Kidney epithelial cell (primary cell): ENCODE results near the gene PLXNA4. TPM values are rescaled to one million over a fixed set of nuclear protein-coding genes. Genes with fewer than 3 reads are reported as not detected.

Experiments
- DNase-seq: peaks from one replicate; pipeline ENCODE4 v3.0.0-alpha.2; 2010; ENCODE audit warnings: low read depth
- H3K27me3 ChIP-seq: 2 replicates; pipeline ENCODE4 v1.6.0; 2011; ENCODE audit warnings: low read length; ENCODE audit not compliant: control insufficient read depth, insufficient read depth
- H3K36me3 ChIP-seq: 2 replicates; pipeline ENCODE4 v1.5.1; 2011; ENCODE audit warnings: low read length; ENCODE audit not compliant: control insufficient read depth, insufficient read depth
- H3K4me3 ChIP-seq: 2 replicates; pipeline ENCODE4 v1.5.1; 2011; ENCODE audit warnings: low read depth, mild to moderate bottlenecking, control low read depth, low read length
- CTCF ChIP-seq: IDR thresholded peaks from 2 replicates; pipeline ENCODE4 v1.5.1; 2011; ENCODE audit warnings: mild to moderate bottlenecking, moderate library complexity, low read length, control low read depth, inconsistent platforms; ENCODE audit not compliant: insufficient read depth, poor library complexity, severe bottlenecking
- total RNA-seq: library from RNA; depleted of rRNA; stranded (reverse); fragments of >200 nt; gene quantifications from 2 replicates; pipeline ENCODE4 v1.2.3, GENCODE V29; 2015

Gene PLXNA4
- total RNA-seq, 1 donor from 2014 or later: 5.9 TPM

GRCh38 chr7:132300599-132301277, 275.5 kb downstream of the PLXNA4 start:
- no peak for DNase-seq
- H3K27me3 ChIP-seq: no peaks in the 10 kb centered on the region
- no peak for TF ChIP-seq CTCF
- no peak overlapping the region for H3K4me3 ChIP-seq
- no peaks in the 10 kb centered on the region for H3K36me3 ChIP-seq

GRCh38 chr7:132298790-132299189, 277.5 kb downstream of the PLXNA4 start:
- H3K4me3 ChIP-seq: no peak overlapping the region
- no peaks in the 10 kb centered on the region for H3K36me3 ChIP-seq
- TF ChIP-seq CTCF: no peak
- no peaks in the 10 kb centered on the region for H3K27me3 ChIP-seq
- DNase-seq: peak; percentile 7

- Histone ChIP-seq H3K4me3 (no peak overlapping the region), H3K36me3 (no peaks in the 10 kb centered on the region), H3K27me3 (no peaks in the 10 kb centered on the region)
- no peak for TF ChIP-seq CTCF
- no peak for DNase-seq
Observed at GRCh38 chr7:132296820-132297219, 279.4 kb downstream of the PLXNA4 start.

GRCh38 chr7:132295175-132295574, 281.1 kb downstream of the PLXNA4 start:
- Histone ChIP-seq H3K36me3 (no peaks in the 10 kb centered on the region), H3K27me3 (no peaks in the 10 kb centered on the region), H3K4me3 (no peak overlapping the region)
- DNase-seq: no peak
- no peak for TF ChIP-seq CTCF

GRCh38 chr7:132292803-132293202, 283.5 kb downstream of the PLXNA4 start:
- H3K27me3 ChIP-seq: no peaks in the 10 kb centered on the region
- no peak overlapping the region for H3K4me3 ChIP-seq
- H3K36me3 ChIP-seq: no peaks in the 10 kb centered on the region
- TF ChIP-seq CTCF: no peak
- DNase-seq: no peak

- Histone ChIP-seq H3K27me3 (no peaks in the 10 kb centered on the region), H3K36me3 (no peaks in the 10 kb centered on the region), H3K4me3 (no peak overlapping the region)
- no peak for DNase-seq
- TF ChIP-seq CTCF: no peak
Observed at GRCh38 chr7:132291481-132291880, 284.8 kb downstream of the PLXNA4 start.
